OCI-LY3 (cell line): Measurements from ENCODE around the gene FNDC3A.

ENCODE experiments used
- H2AFZ ChIP-seq: fragments of 200-600, 300-600 bp; shearing (Covaris generic); 2 replicates; pipeline ENCODE4 v1.6.0; 2014; ENCODE audit warnings: antibody characterized with exemption, low read depth, low read length
- H3K27ac ChIP-seq: fragments of 200-600, 300-600 bp; sonication (generic); 2 replicates; pipeline ENCODE4 v1.5.1; 2014; ENCODE audit warnings: mild to moderate bottlenecking, low read length, moderate library complexity, mixed read lengths
- H3K27me3 ChIP-seq: fragments of 200-600, 300-600 bp; sonication (generic); 2 replicates; pipeline ENCODE4 v1.6.1; 2014; ENCODE audit warnings: low read depth, low read length, mixed read lengths
- H3K36me3 ChIP-seq: fragments of 200-600, 300-600 bp; sonication (generic); replicated peaks from 2 replicates; pipeline ENCODE3; 2014; ENCODE audit warnings: low read depth, low read length, mixed read lengths
- H3K4me1 ChIP-seq: fragments of 300-600, 200-600 bp; sonication (generic); 2 replicates; pipeline ENCODE4 v1.6.1; 2014; ENCODE audit warnings: low read length, mixed read lengths
- H3K4me2 ChIP-seq: fragments of 200-600, 300-600 bp; sonication (generic); 2 replicates; pipeline ENCODE4 v1.6.1; 2014; ENCODE audit warnings: low read length, mixed read lengths
- H3K4me3 ChIP-seq: fragments of 300-600, 200-600 bp; sonication (generic); 2 replicates; pipeline ENCODE4 v1.5.1; 2014; ENCODE audit warnings: antibody characterized with exemption, mild to moderate bottlenecking, low read length, moderate library complexity
- H3K79me2 ChIP-seq: fragments of 300-600, 200-600 bp; shearing (Covaris generic); 2 replicates; pipeline ENCODE4 v1.6.1; 2014; ENCODE audit warnings: mild to moderate bottlenecking, low read length, mixed read lengths
- H3K9ac ChIP-seq: fragments of 300-600, 200-600 bp; shearing (Covaris generic); 2 replicates; pipeline ENCODE4 v1.6.0; 2014; ENCODE audit warnings: mild to moderate bottlenecking, low read length, moderate library complexity
- H3K9me3 ChIP-seq: fragments of 200-600, 300-600 bp; shearing (Covaris generic); 2 replicates; pipeline ENCODE4 v1.6.1; 2014; ENCODE audit warnings: low read length, mixed read lengths; ENCODE audit not compliant: insufficient read depth
- H4K20me1 ChIP-seq: fragments of 200-600, 300-600 bp; sonication (generic); 2 replicates; pipeline ENCODE4 v1.6.1; 2016; ENCODE audit warnings: low read length, mixed read lengths; ENCODE audit not compliant: insufficient read depth
- EZH2phosphoT487 ChIP-seq: fragments of 200-600 bp; shearing (Covaris generic); IDR thresholded peaks from 2 replicates; pipeline ENCODE4 v1.6.1; 2018; ENCODE audit warnings: antibody characterized with exemption, mixed run types, low read depth
- TF ChIP-seq, protein P1 (sequence below): fragments of 200-600, 300-600 bp; sonication (generic); IDR thresholded peaks from 2 replicates; pipeline ENCODE4 v1.5.1; 2014; ENCODE audit warnings: antibody characterized with exemption, low read length, low read depth

Gene FNDC3A

DNA sequence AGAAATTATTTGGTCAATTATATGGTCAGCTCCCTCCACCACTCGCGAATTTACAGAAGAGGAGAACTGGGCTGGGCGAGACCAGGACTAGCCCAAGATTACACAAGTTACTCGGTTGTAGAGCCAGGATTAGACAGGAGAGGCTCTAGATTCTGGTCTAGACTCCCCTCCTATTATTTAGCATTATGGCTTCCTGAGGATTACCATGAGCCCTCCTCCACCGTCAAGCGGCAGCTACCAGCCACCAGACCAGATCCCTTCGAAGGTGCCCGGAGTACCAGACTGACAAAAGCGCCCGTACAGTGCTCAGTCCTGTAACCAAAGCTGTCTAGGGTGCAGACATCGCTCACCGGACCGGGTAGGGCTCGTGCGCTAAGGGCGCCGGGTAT is 243.9 kb downstream of the FNDC3A start:
- Histone ChIP-seq H3K79me2 (no peaks in the 10 kb centered on the region), H4K20me1 (no peaks in the 10 kb centered on the region), H3K9me3 (no peaks in the 10 kb centered on the region), H3K27ac (no peak overlapping the region), H3K4me3 (no peak overlapping the region), H3K36me3 (no peaks in the 10 kb centered on the region), H3K9ac (no peak overlapping the region), H2AFZ (no peak overlapping the region), H3K4me1 (peaks cover 7% of the 10 kb centered on the region), H3K4me2 (no peak overlapping the region), H3K27me3 (peaks cover 6% of the 10 kb centered on the region; the same call in 1 of the 2 replicates)
- TF ChIP-seq, protein P1, sequence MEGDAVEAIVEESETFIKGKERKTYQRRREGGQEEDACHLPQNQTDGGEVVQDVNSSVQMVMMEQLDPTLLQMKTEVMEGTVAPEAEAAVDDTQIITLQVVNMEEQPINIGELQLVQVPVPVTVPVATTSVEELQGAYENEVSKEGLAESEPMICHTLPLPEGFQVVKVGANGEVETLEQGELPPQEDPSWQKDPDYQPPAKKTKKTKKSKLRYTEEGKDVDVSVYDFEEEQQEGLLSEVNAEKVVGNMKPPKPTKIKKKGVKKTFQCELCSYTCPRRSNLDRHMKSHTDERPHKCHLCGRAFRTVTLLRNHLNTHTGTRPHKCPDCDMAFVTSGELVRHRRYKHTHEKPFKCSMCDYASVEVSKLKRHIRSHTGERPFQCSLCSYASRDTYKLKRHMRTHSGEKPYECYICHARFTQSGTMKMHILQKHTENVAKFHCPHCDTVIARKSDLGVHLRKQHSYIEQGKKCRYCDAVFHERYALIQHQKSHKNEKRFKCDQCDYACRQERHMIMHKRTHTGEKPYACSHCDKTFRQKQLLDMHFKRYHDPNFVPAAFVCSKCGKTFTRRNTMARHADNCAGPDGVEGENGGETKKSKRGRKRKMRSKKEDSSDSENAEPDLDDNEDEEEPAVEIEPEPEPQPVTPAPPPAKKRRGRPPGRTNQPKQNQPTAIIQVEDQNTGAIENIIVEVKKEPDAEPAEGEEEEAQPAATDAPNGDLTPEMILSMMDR, result no peak
- no peak for TF ChIP-seq EZH2phosphoT487

DNA sequence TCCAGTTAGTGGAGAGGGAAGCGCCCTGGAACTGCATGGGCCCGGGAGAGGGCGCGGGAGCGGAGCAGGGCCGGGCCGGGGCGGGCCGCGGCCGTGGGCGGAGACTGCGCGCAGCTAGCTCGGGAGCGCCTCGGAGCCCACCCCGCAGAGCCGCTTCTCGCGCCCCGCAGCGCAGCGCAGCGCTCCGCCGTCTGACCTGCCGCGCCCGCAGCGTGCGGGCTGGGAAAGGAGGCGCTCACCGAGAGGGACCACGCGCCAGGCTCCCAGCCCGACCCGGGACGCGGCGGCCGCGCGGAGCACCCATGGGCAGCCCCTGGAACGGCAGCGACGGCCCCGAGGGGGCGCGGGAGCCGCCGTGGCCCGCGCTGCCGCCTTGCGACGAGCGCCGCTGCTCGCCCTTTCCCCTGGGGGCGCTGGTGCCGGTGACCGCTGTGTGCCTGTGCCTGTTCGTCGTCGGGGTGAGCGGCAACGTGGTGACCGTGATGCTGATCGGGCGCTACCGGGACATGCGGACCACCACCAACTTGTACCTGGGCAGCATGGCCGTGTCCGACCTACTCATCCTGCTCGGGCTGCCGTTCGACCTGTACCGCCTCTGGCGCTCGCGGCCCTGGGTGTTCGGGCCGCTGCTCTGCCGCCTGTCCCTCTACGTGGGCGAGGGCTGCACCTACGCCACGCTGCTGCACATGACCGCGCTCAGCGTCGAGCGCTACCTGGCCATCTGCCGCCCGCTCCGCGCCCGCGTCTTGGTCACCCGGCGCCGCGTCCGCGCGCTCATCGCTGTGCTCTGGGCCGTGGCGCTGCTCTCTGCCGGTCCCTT is 244.5 kb downstream of the FNDC3A start, which contains the start of gene MLNR:
Gene MLNR, plus strand, starts transcription at position 303 of the 820 bp plus-strand sequence. Its CDS starts 0 bp downstream, at position 303.
- H3K36me3 ChIP-seq, result no peaks in the 10 kb centered on the region
- no peak within 1 kb of the TSS for H3K27ac ChIP-seq
- H3K4me3 ChIP-seq, result no peak within 1 kb of the TSS
- no peak within 1 kb of the TSS for H2AFZ ChIP-seq
- TF ChIP-seq, protein P1, result no peak
- TF ChIP-seq EZH2phosphoT487, result no peak
- H3K27me3 ChIP-seq, result peaks cover 8% of the 10 kb centered on the region; the same call in 1 of the 2 replicates
- no peaks in the 10 kb centered on the region for H3K9me3 ChIP-seq
- no peaks in the 10 kb centered on the region for H4K20me1 ChIP-seq
- H3K4me1 ChIP-seq, result peaks cover under 1% of the 10 kb centered on the region
- H3K79me2 ChIP-seq, result no peaks in the 10 kb centered on the region
- H3K9ac ChIP-seq, result no peak within 1 kb of the TSS
- no peak within 1 kb of the TSS for H3K4me2 ChIP-seq

DNA sequence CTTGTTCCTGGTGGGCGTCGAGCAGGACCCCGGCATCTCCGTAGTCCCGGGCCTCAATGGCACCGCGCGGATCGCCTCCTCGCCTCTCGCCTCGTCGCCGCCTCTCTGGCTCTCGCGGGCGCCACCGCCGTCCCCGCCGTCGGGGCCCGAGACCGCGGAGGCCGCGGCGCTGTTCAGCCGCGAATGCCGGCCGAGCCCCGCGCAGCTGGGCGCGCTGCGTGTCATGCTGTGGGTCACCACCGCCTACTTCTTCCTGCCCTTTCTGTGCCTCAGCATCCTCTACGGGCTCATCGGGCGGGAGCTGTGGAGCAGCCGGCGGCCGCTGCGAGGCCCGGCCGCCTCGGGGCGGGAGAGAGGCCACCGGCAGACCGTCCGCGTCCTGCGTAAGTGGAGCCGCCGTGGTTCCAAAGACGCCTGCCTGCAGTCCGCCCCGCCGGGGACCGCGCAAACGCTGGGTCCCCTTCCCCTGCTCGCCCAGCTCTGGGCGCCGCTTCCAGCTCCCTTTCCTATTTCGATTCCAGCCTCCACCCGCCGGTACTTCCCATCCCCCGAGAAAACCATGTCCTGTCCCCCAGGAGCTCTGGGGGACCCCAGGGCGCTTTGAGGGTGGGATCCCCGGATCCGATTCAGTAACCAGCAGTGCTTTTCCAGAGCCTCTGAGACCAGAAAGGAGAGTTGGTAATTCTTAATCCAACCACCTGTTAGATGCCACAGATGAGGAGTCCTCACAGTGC is 245.3 kb downstream of the FNDC3A start:
- Histone ChIP-seq H3K27ac (no peak overlapping the region), H3K4me2 (no peak overlapping the region), H3K9me3 (no peaks in the 10 kb centered on the region), H3K4me3 (no peak overlapping the region), H4K20me1 (no peaks in the 10 kb centered on the region), H3K9ac (no peak overlapping the region), H3K36me3 (no peaks in the 10 kb centered on the region), H3K79me2 (no peaks in the 10 kb centered on the region), H3K27me3 (peaks cover 8% of the 10 kb centered on the region; the same call in 1 of the 2 replicates), H3K4me1 (no peaks in the 10 kb centered on the region), H2AFZ (no peak overlapping the region)
- TF ChIP-seq, protein P1, result no peak
- TF ChIP-seq EZH2phosphoT487, result no peak

DNA sequence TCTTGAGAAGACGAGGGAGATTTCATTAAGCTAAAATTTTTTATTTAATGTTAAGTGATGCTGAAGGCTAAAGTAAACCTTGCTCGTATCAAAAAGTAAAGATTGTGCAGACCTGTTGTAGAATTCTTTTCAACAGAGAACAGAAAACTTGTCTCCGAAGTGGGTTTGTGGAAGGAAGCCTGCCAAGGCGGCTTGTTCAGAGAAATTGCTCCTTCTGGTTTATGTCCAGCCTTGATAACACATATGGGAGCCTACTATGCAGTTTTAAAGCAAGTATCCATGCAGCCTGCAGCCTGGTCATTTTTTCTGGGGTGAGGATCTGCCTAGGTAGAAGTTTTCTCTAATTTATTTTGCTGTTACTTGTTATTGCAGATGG is 245.9 kb downstream of the FNDC3A start:
- Histone ChIP-seq H3K79me2 (no peaks in the 10 kb centered on the region), H3K4me2 (no peak overlapping the region), H3K27ac (no peak overlapping the region), H3K9ac (no peak overlapping the region), H3K4me3 (no peak overlapping the region), H3K36me3 (no peaks in the 10 kb centered on the region), H4K20me1 (no peaks in the 10 kb centered on the region), H3K27me3 (peaks cover 8% of the 10 kb centered on the region; the same call in 1 of the 2 replicates), H2AFZ (no peak overlapping the region), H3K9me3 (no peaks in the 10 kb centered on the region), H3K4me1 (no peaks in the 10 kb centered on the region)
- TF ChIP-seq EZH2phosphoT487, result no peak
- TF ChIP-seq, protein P1, result no peak
